GM18520 (cell line): ENCODE data around the gene PTPRE.

ENCODE experiments used
- ATAC-seq: cut with Tn5 transposase; IDR thresholded peaks from one replicate; pipeline ENCODE4 v1.9.1; 2021; ENCODE audit not compliant: unreplicated experiment

PTPRE gene

GRCh38 chr10:127882801-127883459 is 24.0 kb upstream of the PTPRE start:
- ATAC-seq, result no peak

DNA sequence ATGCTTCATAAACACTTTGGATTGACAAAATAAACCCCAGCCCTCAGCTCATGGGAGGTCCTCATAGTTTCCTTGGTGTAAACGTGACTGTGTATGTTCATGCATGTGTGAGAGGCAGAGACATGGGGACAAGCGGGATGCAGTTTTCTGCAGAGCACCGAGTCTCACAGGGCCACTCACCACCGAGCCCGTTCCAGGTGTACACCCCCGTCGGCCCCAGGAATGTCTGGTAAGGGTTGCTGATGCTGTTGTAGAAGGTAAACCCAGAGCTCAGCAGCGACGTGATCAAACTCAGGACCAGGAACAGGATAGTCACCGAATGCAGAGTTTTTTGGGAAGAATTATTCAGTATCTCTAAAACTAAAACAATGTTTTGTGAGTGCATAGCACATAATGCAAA is 23.4 kb upstream of the PTPRE start:
- no peak for ATAC-seq

GRCh38 chr10:127884501-127884900 is 22.4 kb upstream of the PTPRE start:
- no peak for ATAC-seq

GRCh38 chr10:127886371-127887051 is 20.4 kb upstream of the PTPRE start:
- ATAC-seq, result no peak

- no peak for ATAC-seq
Observed at GRCh38 chr10:127887541-127888415, 19.1 kb upstream of the PTPRE start.

- ATAC-seq, result no peak
Observed at GRCh38 chr10:127888521-127889312, 18.2 kb upstream of the PTPRE start.

- no peak for ATAC-seq
Observed at GRCh38 chr10:127889605-127890195, 17.2 kb upstream of the PTPRE start.

GRCh38 chr10:127890216-127890615 is 16.7 kb upstream of the PTPRE start:
- no peak for ATAC-seq

DNA sequence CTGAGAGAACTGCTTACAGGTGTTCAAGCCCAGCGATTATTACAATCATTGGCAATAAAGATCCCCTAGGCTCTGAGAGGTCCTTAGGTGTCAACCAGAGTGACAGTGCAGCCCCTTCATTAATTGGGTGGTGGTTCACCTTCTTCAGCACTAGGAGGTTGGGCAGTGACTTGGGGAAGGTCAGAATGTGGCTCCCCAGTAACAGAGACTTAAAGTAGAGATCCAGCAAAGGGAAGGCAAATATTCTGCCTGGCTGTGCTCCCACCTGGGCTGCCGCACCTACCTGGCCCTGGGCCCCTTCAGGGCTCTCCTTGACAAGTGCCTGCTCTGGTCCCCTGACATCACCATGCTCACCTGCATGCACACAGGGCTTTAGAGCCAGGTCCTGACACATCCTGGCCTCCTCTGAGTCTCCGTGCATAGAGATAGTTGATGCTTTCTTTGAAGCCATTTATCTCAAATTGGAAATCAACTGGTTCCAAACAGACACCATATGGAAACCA is 16.0 kb upstream of the PTPRE start:
- ATAC-seq, result no peak

- no peak for ATAC-seq
Observed at GRCh38 chr10:127892743-127893142, 14.2 kb upstream of the PTPRE start, which contains the start of gene CLRN3. Gene CLRN3 (minus strand): TSS chr10:127892941. CDS start chr10:127892784, 157 bp downstream.

DNA sequence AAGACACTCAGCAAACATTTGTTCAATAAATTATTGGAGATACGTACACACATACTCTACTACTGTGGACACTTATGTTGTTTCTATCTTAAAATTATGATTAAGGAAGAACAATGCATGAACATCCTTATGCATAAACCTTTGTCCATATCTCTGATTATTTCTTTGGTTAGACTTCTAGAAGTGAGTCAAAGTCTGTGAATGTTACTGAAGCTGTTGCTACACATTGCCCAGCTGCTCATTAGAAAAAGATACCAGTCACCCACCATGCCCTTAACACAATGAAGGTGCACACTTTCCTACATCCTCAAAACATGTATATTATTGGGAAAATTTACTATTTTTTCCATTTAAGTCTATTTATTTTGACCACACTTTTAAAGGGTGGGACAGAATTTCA is 12.8 kb upstream of the PTPRE start:
- ATAC-seq, result no peak

- no peak for ATAC-seq
Observed at GRCh38 chr10:127896590-127896989, 10.3 kb upstream of the PTPRE start.

DNA sequence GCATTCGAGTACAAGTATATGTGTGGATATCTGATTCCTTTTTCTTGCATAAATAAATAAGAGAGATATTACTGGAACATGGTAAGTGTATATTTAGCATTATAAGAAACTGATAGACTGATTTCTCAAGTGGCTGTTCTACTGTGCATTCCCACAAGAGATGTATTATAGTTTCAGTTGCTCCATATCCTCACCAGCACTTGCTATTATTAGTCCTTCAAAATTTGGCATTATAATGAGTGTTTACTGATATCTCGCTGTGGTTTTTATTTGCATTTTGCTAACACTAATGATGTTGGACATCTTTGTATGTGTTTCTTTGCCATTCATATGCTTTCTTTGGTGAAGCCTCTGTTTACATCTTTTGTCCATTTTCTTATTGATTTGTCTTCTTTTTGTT is 9.7 kb upstream of the PTPRE start:
- ATAC-seq, result no peak

GRCh38 chr10:127899766-127900387 is 7.0 kb upstream of the PTPRE start:
- no peak for ATAC-seq

- ATAC-seq, result no peak
Observed at GRCh38 chr10:127903789-127904188, 3.1 kb upstream of the PTPRE start.

GRCh38 chr10:127904311-127905000 is 2.4 kb upstream of the PTPRE start:
- ATAC-seq, result no peak

- ATAC-seq, result no peak
Observed at GRCh38 chr10:127905001-127905847, 1.7 kb upstream of the PTPRE start.

DNA sequence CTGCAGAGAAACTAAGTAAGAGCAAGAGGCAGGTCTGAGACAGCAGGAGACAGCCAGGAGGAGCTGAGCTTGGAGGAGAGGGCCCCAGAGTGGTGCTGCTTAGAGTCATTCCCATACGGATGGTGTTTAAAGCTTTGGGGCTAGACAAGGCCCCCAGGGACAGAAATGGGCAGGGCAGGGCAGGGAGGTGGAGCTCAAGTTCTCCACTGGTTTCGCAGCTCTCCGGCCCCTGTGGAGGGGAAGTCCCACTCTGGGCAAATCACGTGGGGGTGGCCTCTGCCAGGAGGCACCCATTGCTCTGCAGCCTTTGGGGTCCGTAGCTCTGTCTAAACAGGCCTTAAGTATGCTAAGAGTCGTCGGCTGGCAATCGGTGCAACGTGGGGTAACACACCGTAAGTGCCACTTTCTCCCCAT is 1.0 kb upstream of the PTPRE start:
- no peak for ATAC-seq
